Stimulated activated CD8-positive, alpha-beta memory T cell treated with anti-CD3 and anti-CD28 coated beads, Interleukin-15, amount 100 ng/mL, for 1 hour (primary cell): ENCODE data around the gene VPS39.
"Not testable (repeated sequence)": the region's sequence is repeated elsewhere in the genome, so short reads cannot be mapped to it uniquely, and the experiment has no call there.

ENCODE experiments used
- DNase-seq: peaks from one replicate; pipeline ENCODE4 v3.0.0-alpha.2; 2020; ENCODE audit warnings: low read depth

The VPS39 gene

GRCh38 chr15:42207674-42208579, at the start of gene VPS39:
TSS of gene VPS39 (minus strand) at chr15:42208304. CDS start at chr15:42208153, 151 bp downstream.
- peak; percentile 70 for DNase-seq

GRCh38 chr15:42253300-42253699, 45.2 kb upstream of the VPS39 start:
- no peak for DNase-seq

GRCh38 chr15:42240823-42241222, 32.7 kb upstream of the VPS39 start:
- DNase-seq: no peak

GRCh38 chr15:42239528-42240182, 31.6 kb upstream of the VPS39 start:
- DNase-seq: no peak

GRCh38 chr15:42233107-42233506, 25.0 kb upstream of the VPS39 start:
- DNase-seq: no peak

GRCh38 chr15:42232606-42233005, 24.5 kb upstream of the VPS39 start:
- DNase-seq: no peak

GRCh38 chr15:42231088-42231487, 23.0 kb upstream of the VPS39 start:
- no peak for DNase-seq

- not testable (repeated sequence) for DNase-seq
These were observed 20.9 kb upstream of the VPS39 start for GRCh38 chr15:42228981-42229380.

- no peak for DNase-seq
These were observed 19.9 kb upstream of the VPS39 start for GRCh38 chr15:42228036-42228435.

- no peak for DNase-seq
These were observed 18.5 kb upstream of the VPS39 start for GRCh38 chr15:42226648-42227047.

GRCh38 chr15:42220216-42220615, 12.1 kb upstream of the VPS39 start:
- DNase-seq: no peak

- no peak for DNase-seq
These were observed 11.0 kb upstream of the VPS39 start for GRCh38 chr15:42218953-42219592.

GRCh38 chr15:42217568-42217967, 9.5 kb upstream of the VPS39 start:
- DNase-seq: no peak

- no peak for DNase-seq
These were observed 8.1 kb upstream of the VPS39 start for GRCh38 chr15:42215913-42216829.

GRCh38 chr15:42214600-42214999, 6.5 kb upstream of the VPS39 start:
- DNase-seq: no peak

- DNase-seq: no peak
These were observed 5.4 kb upstream of the VPS39 start for GRCh38 chr15:42213511-42213910.

GRCh38 chr15:42210696-42211095, 2.6 kb upstream of the VPS39 start:
- no peak for DNase-seq

GRCh38 chr15:42206406-42206805, 1.7 kb downstream of the VPS39 start:
- no peak for DNase-seq

GRCh38 chr15:42203891-42204290, 4.2 kb downstream of the VPS39 start:
- DNase-seq: no peak

- no peak for DNase-seq
These were observed 5.5 kb downstream of the VPS39 start for GRCh38 chr15:42202653-42203052.

GRCh38 chr15:42201801-42202200, 6.3 kb downstream of the VPS39 start:
- DNase-seq: no peak

GRCh38 chr15:42199126-42199525, 9.0 kb downstream of the VPS39 start:
- no peak for DNase-seq
